Mesothelial cell of epicardium (in vitro differentiated cells): ENCODE data around the gene NOA1. TPM values are rescaled to one million over a fixed set of nuclear protein-coding genes. Genes with fewer than 3 reads are reported as not detected.
A peak's percentile ranks its signal among the peaks of the same experiment; 100 is the strongest.
"Not testable (repeated sequence)": the region's sequence is repeated elsewhere in the genome, so short reads cannot be mapped to it uniquely, and the experiment has no call there.

Experiments used
- DNase-seq, 2 experiments: peaks; one replicate each; pipeline ENCODE4 v3.0.0; 2021; ENCODE audit warnings: low spot score in 2 of 2; ENCODE audit not compliant: unreplicated experiment in 2 of 2
- H3K27ac Mint-ChIP-seq: 2 replicates; pipeline ENCODE4 v1.8.0; 2021; ENCODE audit warnings: mixed read lengths
- H3K27me3 Mint-ChIP-seq: 2 replicates; pipeline ENCODE4 v1.8.0; 2021; ENCODE audit warnings: low read depth, mixed read lengths
- H3K36me3 Mint-ChIP-seq: 2 replicates; pipeline ENCODE4 v1.8.0; 2021; ENCODE audit warnings: mixed read lengths
- H3K4me1 Mint-ChIP-seq: 2 replicates; pipeline ENCODE4 v1.8.0; 2021; ENCODE audit warnings: mixed read lengths
- H3K4me3 Mint-ChIP-seq: 2 replicates; pipeline ENCODE4 v1.8.0; 2021; ENCODE audit warnings: mild to moderate bottlenecking, moderate library complexity, mixed read lengths
- H3K9me3 Mint-ChIP-seq: 2 replicates; pipeline ENCODE4 v1.8.0; 2021; ENCODE audit warnings: mixed read lengths
- CTCF ChIP-seq: fragments of 200-600 bp; sonication (generic); IDR thresholded peaks from one replicate; pipeline ENCODE4 v1.5.0; 2021; ENCODE audit warnings: antibody characterized with exemption; ENCODE audit not compliant: unreplicated experiment
- total RNA-seq: library from RNA; stranded (reverse); gene quantifications from 3 replicates; pipeline ENCODE4 v1.2.1, GENCODE V29; 2021

NOA1 gene
- total RNA-seq, 1 donor from 2014 or later, result 17.6 TPM

GRCh38 chr4:56958111-56958517 lies 19.3 kb downstream of the NOA1 start:
- Mint-ChIP-seq H3K36me3 (peaks cover 11% of the 10 kb centered on the region), H3K4me3 (no peak overlapping the region), H3K27me3 (no peaks in the 10 kb centered on the region), H3K27ac (peak overlapping the region; percentile 4), H3K9me3 (no peaks in the 10 kb centered on the region), H3K4me1 (no peaks in the 10 kb centered on the region)
- no peak for DNase-seq
- no peak for TF ChIP-seq CTCF

- H3K9me3 Mint-ChIP-seq, result no peaks in the 10 kb centered on the region
- DNase-seq, result no peak
- no peaks in the 10 kb centered on the region for H3K36me3 Mint-ChIP-seq
- H3K4me3 Mint-ChIP-seq, result no peak overlapping the region
- no peak overlapping the region for H3K27ac Mint-ChIP-seq
- H3K27me3 Mint-ChIP-seq, result no peaks in the 10 kb centered on the region
- TF ChIP-seq CTCF, result no peak
- no peaks in the 10 kb centered on the region for H3K4me1 Mint-ChIP-seq
These were observed 23.5 kb downstream of the NOA1 start for GRCh38 chr4:56953680-56954520.

GRCh38 chr4:56941403-56941802 lies 36.0 kb downstream of the NOA1 start:
- H3K4me3 Mint-ChIP-seq, result no peak overlapping the region
- no peak overlapping the region for H3K27ac Mint-ChIP-seq

GRCh38 chr4:56940971-56941370 lies 36.4 kb downstream of the NOA1 start:
- Mint-ChIP-seq H3K36me3 (peaks cover 26% of the 10 kb centered on the region), H3K4me3 (no peak overlapping the region), H3K9me3 (no peaks in the 10 kb centered on the region), H3K27ac (no peak overlapping the region), H3K4me1 (no peaks in the 10 kb centered on the region), H3K27me3 (no peaks in the 10 kb centered on the region)
- DNase-seq, result no peak
- TF ChIP-seq CTCF, result no peak

More at GRCh38 chr4:56941403-56941802, 36.0 kb downstream of the NOA1 start:
- no peaks in the 10 kb centered on the region for H3K4me1 Mint-ChIP-seq
- H3K27me3 Mint-ChIP-seq, result no peaks in the 10 kb centered on the region
- peaks cover 23% of the 10 kb centered on the region for H3K36me3 Mint-ChIP-seq
- no peak for TF ChIP-seq CTCF
- no peaks in the 10 kb centered on the region for H3K9me3 Mint-ChIP-seq
- DNase-seq, result no peak

GRCh38 chr4:56940403-56940802 lies 37.0 kb downstream of the NOA1 start:
- no peak overlapping the region for H3K27ac Mint-ChIP-seq
- peaks cover 26% of the 10 kb centered on the region for H3K36me3 Mint-ChIP-seq
- no peak overlapping the region for H3K4me3 Mint-ChIP-seq
- H3K4me1 Mint-ChIP-seq, result no peaks in the 10 kb centered on the region
- no peaks in the 10 kb centered on the region for H3K9me3 Mint-ChIP-seq
- TF ChIP-seq CTCF, result no peak
- no peak for DNase-seq
- H3K27me3 Mint-ChIP-seq, result no peaks in the 10 kb centered on the region

- not testable (repeated sequence) for H3K27me3 Mint-ChIP-seq, H3K27ac Mint-ChIP-seq, H3K4me1 Mint-ChIP-seq, H3K4me3 Mint-ChIP-seq, H3K9me3 Mint-ChIP-seq, DNase-seq
- peaks cover 26% of the 10 kb centered on the region for H3K36me3 Mint-ChIP-seq
These were observed 37.6 kb downstream of the NOA1 start for GRCh38 chr4:56939826-56940225.
